Measurements from ENCODE around the gene OR52E5.

OR52E5 gene

GRCh38 chr11:5931061-5931460 lies 38.1 kb downstream of the OR52E5 start:
- H3K27ac ChIP-seq (ENCODE audit: low read depth in 2 of 2, low read length in 2 of 2) = no peak overlapping the region
- no peaks in the 10 kb centered on the region for H3K36me3 ChIP-seq (ENCODE audit: control insufficient read depth in 2 of 2, insufficient read depth in 2 of 2, low read length in 2 of 2)
- no peaks in the 10 kb centered on the region for H3K4me1 ChIP-seq (ENCODE audit: control insufficient read depth in 2 of 2, insufficient read depth in 2 of 2, low read length in 2 of 2)
- H3K9me3 ChIP-seq (ENCODE audit: control insufficient read depth in 2 of 2, low read length in 2 of 2) = peaks cover 0 to 1% of the 10 kb centered on the region in 2 donors
- H3K4me3 ChIP-seq (ENCODE audit: low read length in 2 of 2) = no peak overlapping the region
- H3K9ac ChIP-seq (ENCODE audit: low read depth in 1 of 2, low read length in 2 of 2) = no peak overlapping the region
- no peaks in the 10 kb centered on the region for H3K27me3 ChIP-seq (ENCODE audit: control insufficient read depth in 2 of 2, insufficient read depth in 2 of 2, low read length in 2 of 2)

GRCh38 chr11:5932671-5933070 lies 39.7 kb downstream of the OR52E5 start:
- H3K4me3 ChIP-seq (ENCODE audit: low read length in 2 of 2) = no peak overlapping the region
- H3K4me1 ChIP-seq (ENCODE audit: control insufficient read depth in 2 of 2, insufficient read depth in 2 of 2, low read length in 2 of 2) = no peaks in the 10 kb centered on the region
- H3K27ac ChIP-seq (ENCODE audit: low read depth in 2 of 2, low read length in 2 of 2) = no peak overlapping the region
- H3K9me3 ChIP-seq (ENCODE audit: control insufficient read depth in 2 of 2, low read length in 2 of 2) = no peaks in the 10 kb centered on the region
- H3K27me3 ChIP-seq (ENCODE audit: control insufficient read depth in 2 of 2, insufficient read depth in 2 of 2, low read length in 2 of 2) = no peaks in the 10 kb centered on the region
- no peaks in the 10 kb centered on the region for H3K36me3 ChIP-seq (ENCODE audit: control insufficient read depth in 2 of 2, insufficient read depth in 2 of 2, low read length in 2 of 2)
- H3K9ac ChIP-seq (ENCODE audit: low read depth in 1 of 2, low read length in 2 of 2) = no peak overlapping the region

- Histone ChIP-seq H3K4me1 (ENCODE audit: control insufficient read depth in 2 of 2, insufficient read depth in 2 of 2, low read length in 2 of 2) (no peaks in the 10 kb centered on the region), H3K27me3 (ENCODE audit: control insufficient read depth in 2 of 2, insufficient read depth in 2 of 2, low read length in 2 of 2) (no peaks in the 10 kb centered on the region), H3K9ac (ENCODE audit: low read depth in 1 of 2, low read length in 2 of 2) (no peak overlapping the region), H3K9me3 (ENCODE audit: control insufficient read depth in 2 of 2, low read length in 2 of 2) (no peaks in the 10 kb centered on the region), H3K27ac (ENCODE audit: low read depth in 2 of 2, low read length in 2 of 2) (no peak overlapping the region), H3K4me3 (ENCODE audit: low read length in 2 of 2) (no peak overlapping the region), H3K36me3 (ENCODE audit: control insufficient read depth in 2 of 2, insufficient read depth in 2 of 2, low read length in 2 of 2) (no peaks in the 10 kb centered on the region)
Observed at GRCh38 chr11:5933116-5933515, 40.1 kb downstream of the OR52E5 start.

GRCh38 chr11:5937868-5938602 lies 45.0 kb downstream of the OR52E5 start:
- Histone ChIP-seq H3K4me3 (ENCODE audit: low read length in 2 of 2) (no peak overlapping the region), H3K27ac (ENCODE audit: low read depth in 2 of 2, low read length in 2 of 2) (no peak overlapping the region), H3K9ac (ENCODE audit: low read depth in 1 of 2, low read length in 2 of 2) (no peak overlapping the region)

GRCh38 chr11:5938603-5938965 lies 45.6 kb downstream of the OR52E5 start:
- Histone ChIP-seq H3K36me3 (ENCODE audit: control insufficient read depth in 2 of 2, insufficient read depth in 2 of 2, low read length in 2 of 2) (no peaks in the 10 kb centered on the region), H3K9me3 (ENCODE audit: control insufficient read depth in 2 of 2, low read length in 2 of 2) (no peaks in the 10 kb centered on the region)

More at GRCh38 chr11:5937868-5938602, 45.0 kb downstream of the OR52E5 start:
- Histone ChIP-seq H3K27me3 (ENCODE audit: control insufficient read depth in 2 of 2, insufficient read depth in 2 of 2, low read length in 2 of 2) (no peaks in the 10 kb centered on the region), H3K9me3 (ENCODE audit: control insufficient read depth in 2 of 2, low read length in 2 of 2) (no peaks in the 10 kb centered on the region), H3K4me1 (ENCODE audit: control insufficient read depth in 2 of 2, insufficient read depth in 2 of 2, low read length in 2 of 2) (no peaks in the 10 kb centered on the region), H3K36me3 (ENCODE audit: control insufficient read depth in 2 of 2, insufficient read depth in 2 of 2, low read length in 2 of 2) (no peaks in the 10 kb centered on the region)

GRCh38 chr11:5940748-5941147 lies 47.7 kb downstream of the OR52E5 start:
- H3K9ac ChIP-seq (ENCODE audit: low read depth in 1 of 2, low read length in 2 of 2) = no peak overlapping the region
- H3K36me3 ChIP-seq (ENCODE audit: control insufficient read depth in 2 of 2, insufficient read depth in 2 of 2, low read length in 2 of 2) = no peaks in the 10 kb centered on the region
- no peak overlapping the region for H3K27ac ChIP-seq (ENCODE audit: low read depth in 2 of 2, low read length in 2 of 2)
- H3K9me3 ChIP-seq (ENCODE audit: control insufficient read depth in 2 of 2, low read length in 2 of 2) = no peaks in the 10 kb centered on the region
- H3K27me3 ChIP-seq (ENCODE audit: control insufficient read depth in 2 of 2, insufficient read depth in 2 of 2, low read length in 2 of 2) = no peaks in the 10 kb centered on the region
- H3K4me3 ChIP-seq (ENCODE audit: low read length in 2 of 2) = no peak overlapping the region
- H3K4me1 ChIP-seq (ENCODE audit: control insufficient read depth in 2 of 2, insufficient read depth in 2 of 2, low read length in 2 of 2) = no peaks in the 10 kb centered on the region

More at GRCh38 chr11:5938603-5938965, 45.6 kb downstream of the OR52E5 start:
- Histone ChIP-seq H3K4me3 (ENCODE audit: low read length in 2 of 2) (no peak overlapping the region), H3K4me1 (ENCODE audit: control insufficient read depth in 2 of 2, insufficient read depth in 2 of 2, low read length in 2 of 2) (no peaks in the 10 kb centered on the region), H3K9ac (ENCODE audit: low read depth in 1 of 2, low read length in 2 of 2) (no peak overlapping the region), H3K27ac (ENCODE audit: low read depth in 2 of 2, low read length in 2 of 2) (no peak overlapping the region), H3K27me3 (ENCODE audit: control insufficient read depth in 2 of 2, insufficient read depth in 2 of 2, low read length in 2 of 2) (no peaks in the 10 kb centered on the region)

- H3K9me3 ChIP-seq (ENCODE audit: control insufficient read depth in 2 of 2, low read length in 2 of 2) = no peaks in the 10 kb centered on the region
- H3K9ac ChIP-seq (ENCODE audit: low read depth in 1 of 2, low read length in 2 of 2) = no peak within 1 kb of the TSS
- H3K27ac ChIP-seq (ENCODE audit: low read depth in 2 of 2, low read length in 2 of 2) = no peak within 1 kb of the TSS
- H3K4me1 ChIP-seq (ENCODE audit: control insufficient read depth in 2 of 2, insufficient read depth in 2 of 2, low read length in 2 of 2) = no peaks in the 10 kb centered on the region
- H3K36me3 ChIP-seq (ENCODE audit: control insufficient read depth in 2 of 2, insufficient read depth in 2 of 2, low read length in 2 of 2) = no peaks in the 10 kb centered on the region
- no peak within 1 kb of the TSS for H3K4me3 ChIP-seq (ENCODE audit: low read length in 2 of 2)
- no peaks in the 10 kb centered on the region for H3K27me3 ChIP-seq (ENCODE audit: control insufficient read depth in 2 of 2, insufficient read depth in 2 of 2, low read length in 2 of 2)
Observed at GRCh38 chr11:5941951-5942350, 48.9 kb downstream of the OR52E5 start, which contains the start of gene OR56A3. TSS of gene OR56A3 (plus strand) at chr11:5942251. CDS start at chr11:5947347, 5,096 bp downstream.

Measured in mucosa of rectum (tissue), 2 donors.